GM21423 (cell line): ENCODE data around the gene YPEL1.
"Not testable (repeated sequence)": the region's sequence is repeated elsewhere in the genome, so short reads cannot be mapped to it uniquely, and the experiment has no call there.

Experiments
- ATAC-seq: cut with Tn5 transposase; IDR thresholded peaks from one replicate; pipeline ENCODE4 v1.9.1; 2021; ENCODE audit warnings: mild to moderate bottlenecking, moderate library complexity; ENCODE audit not compliant: unreplicated experiment

The YPEL1 gene

DNA sequence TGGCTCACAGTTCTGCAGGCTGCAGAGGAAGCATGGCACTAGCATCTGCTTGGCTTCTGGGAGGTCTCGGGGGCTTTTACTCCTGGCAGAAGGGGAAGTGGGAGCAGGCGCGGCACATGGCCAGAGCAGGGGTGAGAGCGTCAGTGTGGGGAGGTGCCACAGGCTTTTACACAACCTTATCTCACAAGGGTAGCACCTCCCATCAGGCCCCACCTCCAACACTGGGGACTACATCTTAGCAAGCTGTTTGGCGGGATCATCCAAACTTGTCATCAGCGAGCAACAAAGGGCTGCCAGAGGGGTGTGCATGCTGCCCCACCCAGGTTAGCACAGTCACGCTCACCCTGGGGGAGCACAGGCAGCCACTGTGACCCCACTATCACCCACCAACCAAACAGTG is 18.9 kb upstream of the YPEL1 start:
- no peak for ATAC-seq

DNA sequence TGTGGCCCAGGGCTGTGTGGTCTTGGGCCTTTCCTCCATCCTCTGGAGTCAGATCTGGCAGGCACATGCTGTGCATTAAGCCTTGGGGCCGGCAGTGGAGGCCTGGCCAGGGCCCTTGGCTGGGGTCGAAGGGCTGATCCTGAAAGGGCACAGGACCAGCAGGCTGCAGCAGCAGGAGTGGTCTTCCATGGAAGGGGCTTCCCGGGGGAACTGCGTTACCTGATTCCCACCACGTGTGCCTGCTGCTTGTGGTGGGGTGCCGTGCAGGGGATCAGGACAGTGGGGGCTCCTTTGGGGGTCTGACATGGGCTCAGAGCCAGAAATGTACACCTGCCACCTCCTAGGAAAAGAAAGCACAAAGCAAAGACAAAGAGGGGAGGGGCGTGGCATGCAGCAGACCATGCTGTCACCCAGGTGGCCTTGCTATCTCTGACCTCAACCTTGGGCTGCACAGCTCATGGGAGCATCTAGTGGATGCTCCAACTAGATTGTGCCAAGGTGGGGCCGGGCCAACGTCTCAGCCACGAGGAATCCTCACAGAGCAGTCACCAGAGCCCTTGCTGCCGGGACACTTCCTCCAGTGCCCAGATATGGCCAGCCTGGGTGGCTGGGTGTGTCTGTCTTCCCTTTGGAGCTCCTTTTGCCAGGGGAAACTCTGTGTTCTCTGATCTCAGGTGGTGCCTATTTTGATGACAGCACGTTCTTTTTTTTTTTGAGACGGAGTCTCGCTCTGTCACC is 17.9 kb upstream of the YPEL1 start:
- ATAC-seq = no peak

DNA sequence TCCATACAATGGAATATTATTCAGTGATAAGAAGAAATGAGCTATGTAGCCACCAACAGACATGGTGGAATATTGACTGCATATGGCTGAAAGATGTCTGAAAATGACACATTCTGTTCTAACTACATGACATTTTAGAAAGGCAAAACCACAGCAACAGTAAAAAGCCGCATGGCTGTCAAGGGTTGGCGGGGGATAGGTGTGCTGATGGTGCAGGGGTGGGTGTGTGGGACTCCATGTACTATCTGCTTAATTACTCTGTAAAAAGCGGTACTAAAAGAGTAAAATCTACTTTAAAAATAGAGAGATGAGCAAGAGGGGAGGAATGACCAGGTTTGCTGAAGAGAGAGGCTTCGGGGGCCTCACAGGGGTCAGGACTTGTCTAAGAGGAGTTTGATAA is 16.7 kb upstream of the YPEL1 start:
- ATAC-seq = no peak

DNA sequence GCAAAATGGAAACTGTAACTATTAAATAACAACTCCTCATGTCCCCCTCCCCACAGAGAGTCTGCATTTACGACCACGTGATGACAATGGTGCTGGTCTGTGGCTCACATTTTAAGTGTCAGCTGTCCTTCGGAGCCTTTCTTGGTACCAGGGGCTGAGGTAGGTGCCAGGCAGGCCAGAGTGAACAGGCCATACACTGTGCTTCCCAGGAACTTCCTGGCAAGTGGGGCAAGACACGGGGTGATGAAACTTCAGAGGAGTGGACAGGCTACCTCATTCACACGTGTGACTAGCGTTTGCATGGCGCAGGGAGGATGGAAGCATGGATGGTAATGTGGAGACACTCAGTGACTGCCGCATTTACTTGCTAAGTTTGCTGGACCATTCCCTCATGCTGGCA is 10.4 kb upstream of the YPEL1 start:
- ATAC-seq = no peak

DNA sequence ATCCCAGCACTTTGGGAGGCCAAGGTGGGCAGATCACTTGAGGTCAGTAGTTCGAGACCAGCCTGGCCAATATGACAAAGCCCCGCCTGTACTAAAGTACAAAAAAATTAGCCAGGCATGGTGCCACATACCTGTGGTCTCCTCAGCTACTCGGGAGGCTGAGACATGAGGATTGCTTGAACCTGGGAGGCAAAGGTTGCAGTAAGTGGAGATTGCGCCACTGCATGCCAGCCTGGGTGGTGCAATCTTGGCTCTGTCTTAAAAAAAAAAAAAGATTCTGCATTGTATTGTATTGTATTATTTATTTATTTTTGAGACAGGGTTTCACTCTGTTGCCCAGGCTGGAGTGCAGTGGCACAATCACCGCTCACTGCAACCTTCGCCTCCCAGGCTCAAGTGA is 9.3 kb upstream of the YPEL1 start:
- not testable (repeated sequence) for ATAC-seq

DNA sequence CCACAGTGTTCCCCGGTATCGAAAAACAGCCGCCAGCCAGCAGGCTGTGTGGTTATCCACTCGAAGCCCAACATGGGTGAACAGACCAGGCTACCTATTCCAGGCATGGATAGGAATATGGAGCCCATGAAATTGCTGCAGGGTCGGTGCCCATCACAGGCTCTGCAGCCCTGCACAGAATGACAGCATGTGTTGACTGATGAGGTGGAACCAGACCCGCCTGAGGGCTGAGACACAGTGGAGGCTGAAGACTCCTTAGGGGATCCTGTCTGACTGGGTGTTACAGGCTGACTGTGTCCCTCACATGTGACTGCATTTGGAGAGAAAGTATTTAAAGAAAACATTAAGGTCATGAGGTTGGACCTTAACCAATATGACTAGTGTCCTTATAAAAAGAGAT is 6.2 kb upstream of the YPEL1 start:
- ATAC-seq = no peak

DNA sequence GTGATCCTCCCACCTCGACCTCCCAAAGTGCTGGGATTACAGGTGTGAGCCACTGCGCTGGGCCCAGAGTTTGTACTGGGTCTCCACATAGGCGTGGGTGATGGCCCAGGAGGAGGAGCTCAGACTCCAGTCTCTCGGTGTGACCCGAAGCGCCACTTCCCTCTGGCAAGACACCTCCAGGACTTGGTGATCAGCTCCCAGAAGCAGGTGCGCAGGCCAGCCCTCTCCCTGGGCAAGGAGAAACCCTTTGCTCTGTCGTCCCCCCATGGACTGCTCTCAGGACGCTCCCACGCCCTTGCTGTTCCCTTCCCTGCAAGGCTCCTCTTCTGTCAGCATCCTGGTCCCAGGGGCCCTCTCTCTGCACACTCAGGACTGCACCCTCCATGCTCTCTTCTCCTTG is 5.5 kb upstream of the YPEL1 start:
- ATAC-seq = no peak

DNA sequence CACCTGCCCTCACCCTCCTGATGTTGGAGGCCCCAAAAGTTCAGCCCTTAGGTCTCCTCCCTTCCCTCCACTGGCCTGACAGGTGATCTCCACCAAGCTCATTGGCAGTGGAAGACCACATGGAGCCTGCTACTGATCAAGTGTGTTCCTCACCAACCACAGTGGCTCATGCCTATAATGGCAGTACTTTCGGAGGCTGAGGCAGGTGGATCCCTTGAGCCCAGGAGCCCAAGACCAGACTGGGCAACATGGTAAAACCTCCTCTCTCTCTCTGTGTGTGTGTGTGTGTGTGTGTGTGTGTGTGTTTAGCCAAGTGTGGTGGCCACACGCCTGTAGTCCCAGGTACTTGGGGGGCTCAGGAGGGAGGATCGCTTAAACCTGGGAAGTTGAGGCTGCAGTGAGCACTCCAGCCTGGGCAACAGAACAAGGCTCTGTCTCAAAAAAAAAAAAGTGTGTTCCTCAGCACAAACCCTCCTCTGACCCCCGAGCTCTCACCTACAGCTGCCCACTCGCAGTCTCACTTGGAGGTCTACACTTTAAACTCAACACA is 4.3 kb upstream of the YPEL1 start:
- no peak for ATAC-seq

DNA sequence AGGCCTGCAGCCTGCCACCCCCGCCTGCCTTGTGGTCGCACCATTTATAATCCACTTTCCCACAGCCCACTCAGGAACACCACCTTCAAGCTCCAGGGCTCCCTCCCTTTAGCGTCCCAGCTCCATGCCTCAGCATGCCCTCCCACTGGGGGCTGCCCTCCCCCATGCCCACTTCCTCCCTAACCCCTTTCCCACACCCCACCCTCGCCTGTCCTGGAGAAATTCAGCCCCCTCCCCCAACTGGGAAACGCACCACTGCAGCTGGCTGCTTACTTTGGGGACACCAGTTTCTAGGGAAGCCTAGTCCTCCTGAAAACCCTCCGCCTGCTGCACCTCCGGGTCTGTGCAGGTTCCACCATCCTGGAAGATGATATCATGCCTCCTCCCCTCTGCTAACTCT is 3.4 kb upstream of the YPEL1 start:
- ATAC-seq = no peak

DNA sequence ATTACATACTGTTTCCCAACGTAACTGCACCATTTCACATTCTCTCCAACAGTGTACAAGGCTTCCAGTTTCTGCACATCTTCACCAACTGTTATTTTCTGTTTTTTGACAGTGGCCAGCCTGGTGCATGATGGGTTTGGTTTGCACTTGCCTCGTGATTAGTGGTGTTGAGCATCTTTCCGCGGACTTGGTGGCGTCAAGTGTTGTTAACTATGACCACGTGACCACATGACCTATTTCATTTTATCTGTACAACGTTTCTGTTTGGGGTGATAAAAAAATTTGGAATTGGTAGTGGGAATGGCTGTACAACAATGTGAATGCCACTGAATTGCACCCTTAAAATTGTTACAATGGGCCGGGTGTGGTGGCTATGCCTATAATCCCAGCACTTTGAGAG is 2.5 kb upstream of the YPEL1 start:
- ATAC-seq = no peak

DNA sequence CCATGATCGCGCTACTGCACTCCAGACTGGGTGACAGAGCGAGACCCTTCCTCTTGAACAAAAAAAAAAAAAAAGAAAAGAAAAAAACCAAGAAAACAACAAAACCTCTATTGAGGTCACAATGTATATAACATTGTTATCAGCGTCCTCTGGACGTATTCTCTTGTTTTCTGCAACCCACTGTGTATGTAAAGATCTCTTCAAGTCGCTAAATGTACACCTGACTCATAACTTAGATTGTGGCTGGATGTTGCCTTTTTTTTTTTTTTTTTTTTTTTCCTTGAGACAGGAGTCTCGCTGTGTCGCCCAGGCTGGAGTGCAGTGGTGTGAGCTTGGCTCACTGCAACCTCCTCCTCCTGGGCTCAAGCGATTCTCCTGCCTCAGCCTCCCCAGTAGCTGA is 1.4 kb upstream of the YPEL1 start:
- ATAC-seq = no peak

DNA sequence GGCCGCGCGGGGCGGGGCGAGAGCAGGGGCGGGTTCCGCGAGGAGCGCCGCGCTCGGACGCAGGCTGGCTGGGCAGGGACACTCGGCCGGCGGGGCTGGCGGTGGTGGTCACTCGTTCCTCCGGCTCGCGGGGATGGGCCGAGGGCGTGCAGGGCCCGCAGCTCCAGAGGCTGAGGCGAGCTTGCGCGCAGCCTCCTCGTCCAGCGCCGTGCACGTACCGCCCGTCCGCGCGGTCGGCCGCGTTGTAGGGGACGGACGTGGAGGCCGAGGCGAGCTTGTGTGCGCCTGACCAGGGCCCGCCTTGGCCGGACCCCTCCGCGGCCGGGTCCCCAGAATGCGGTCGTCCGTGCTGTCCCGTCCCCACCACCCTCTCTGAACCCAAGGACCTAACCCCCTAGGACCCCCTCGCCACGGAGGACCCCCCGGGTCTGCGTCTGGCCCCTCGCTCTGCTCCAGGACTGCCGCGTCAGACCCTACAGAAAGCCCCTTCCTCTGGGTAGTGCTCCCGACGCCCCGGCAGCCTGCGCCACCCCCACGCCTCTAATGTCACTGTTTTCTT is 569 bp upstream of the YPEL1 start:
- no peak for ATAC-seq

DNA sequence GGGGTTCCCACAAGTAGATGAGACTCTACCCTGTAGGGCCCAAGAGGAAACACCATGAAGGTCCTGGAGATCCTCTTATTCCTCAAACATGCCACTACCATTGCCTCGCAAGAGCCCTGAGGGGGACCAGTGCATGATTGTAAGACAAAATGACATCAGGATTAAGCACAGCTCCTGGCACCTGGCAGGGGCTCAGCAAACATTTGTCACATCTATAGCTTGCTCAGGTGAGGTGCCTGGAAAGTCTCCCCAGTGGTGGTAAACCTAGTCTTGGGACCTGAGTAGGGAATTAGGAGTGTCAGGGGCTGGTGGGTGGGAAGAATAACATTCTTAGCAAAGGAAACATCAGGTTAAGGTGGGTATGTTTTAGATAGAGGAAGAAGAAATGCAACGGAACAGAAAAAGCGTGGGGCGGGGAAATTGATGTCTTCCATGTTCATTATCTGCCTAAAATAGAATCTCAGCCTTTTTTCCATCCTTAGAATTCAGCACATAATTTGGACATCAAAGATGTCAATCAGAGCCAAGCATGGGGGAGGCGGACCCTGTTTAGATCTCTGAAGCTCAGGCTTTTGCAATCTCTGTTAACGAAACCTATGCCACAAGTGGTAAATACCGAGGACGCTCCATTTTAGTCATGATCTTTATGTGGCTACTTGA is 924 bp downstream of the YPEL1 start:
- no peak for ATAC-seq

DNA sequence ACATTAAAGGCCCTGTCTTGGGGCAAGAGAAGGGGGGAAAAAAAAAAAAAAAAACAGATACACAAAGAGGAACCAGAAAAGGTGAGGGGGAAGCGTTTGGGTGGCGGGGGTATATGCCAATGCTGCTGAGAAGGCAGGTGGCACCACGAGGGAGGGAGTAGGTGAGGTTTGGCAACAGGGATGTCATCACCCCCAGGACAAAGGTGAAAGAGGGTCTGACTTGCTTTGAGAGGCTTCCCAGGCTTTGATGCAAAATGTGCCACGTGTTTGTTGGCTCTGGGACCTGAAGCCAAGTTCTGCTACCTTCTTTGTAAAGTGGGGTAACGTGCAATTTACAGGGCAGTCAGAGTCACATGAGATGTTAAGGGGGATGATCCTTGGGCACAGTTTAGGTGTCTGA is 4.1 kb downstream of the YPEL1 start:
- ATAC-seq = no peak

DNA sequence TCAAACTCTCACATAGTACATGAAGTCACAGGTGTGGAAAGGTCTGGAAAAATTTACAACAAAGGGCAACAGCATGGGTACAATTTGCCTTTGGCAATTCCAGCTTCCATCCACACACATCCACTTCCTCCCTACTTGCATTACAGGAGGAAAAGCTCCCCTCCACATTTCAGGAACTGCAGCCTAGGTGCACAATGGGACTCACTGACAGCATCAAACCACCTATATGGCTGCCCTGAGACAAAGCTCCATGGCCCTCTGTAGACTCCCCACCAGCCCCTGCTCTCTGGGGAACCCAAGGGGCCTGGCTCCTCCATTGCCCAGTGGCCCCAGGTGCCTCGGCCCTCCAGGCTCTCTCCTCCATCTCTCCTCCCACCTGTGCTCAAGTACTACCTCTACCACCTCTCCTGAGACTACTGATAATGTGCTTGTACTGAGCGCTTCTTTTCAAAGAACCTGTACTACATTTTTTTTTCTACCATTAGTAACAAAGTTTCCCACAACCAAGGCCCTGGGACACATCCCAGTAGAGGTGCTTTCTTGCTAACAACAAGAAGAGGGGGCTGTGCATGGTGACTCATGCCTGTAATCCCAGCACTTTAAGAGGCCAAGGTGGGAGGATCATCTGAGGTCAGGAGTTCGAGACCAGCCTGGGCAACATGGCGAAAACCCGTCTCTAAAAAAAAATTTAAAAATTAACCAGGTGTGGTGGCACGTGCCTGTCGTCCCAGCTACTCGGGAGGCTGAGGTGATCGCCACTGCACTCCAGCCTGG is 4.9 kb downstream of the YPEL1 start:
- ATAC-seq = no peak

DNA sequence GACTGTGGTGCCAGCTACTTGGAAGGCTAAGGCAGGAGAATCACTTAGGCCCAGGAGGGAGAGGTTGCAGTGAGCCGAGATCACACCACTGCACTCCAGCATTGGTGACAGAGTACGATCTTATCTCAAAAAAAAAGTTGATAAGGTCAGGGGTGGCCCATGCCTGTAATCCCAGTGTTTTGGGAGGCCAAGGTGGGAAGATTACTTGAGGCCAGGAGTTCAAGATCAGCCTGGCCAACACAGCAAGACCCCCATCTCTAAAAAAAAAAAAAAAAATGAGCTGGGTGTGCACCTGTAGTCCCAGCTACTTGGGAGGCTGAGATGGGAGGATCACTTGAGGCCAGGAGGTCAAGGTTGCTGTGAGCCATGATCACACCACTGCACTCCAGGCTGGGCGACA is 6.4 kb downstream of the YPEL1 start:
- not testable (repeated sequence) for ATAC-seq

DNA sequence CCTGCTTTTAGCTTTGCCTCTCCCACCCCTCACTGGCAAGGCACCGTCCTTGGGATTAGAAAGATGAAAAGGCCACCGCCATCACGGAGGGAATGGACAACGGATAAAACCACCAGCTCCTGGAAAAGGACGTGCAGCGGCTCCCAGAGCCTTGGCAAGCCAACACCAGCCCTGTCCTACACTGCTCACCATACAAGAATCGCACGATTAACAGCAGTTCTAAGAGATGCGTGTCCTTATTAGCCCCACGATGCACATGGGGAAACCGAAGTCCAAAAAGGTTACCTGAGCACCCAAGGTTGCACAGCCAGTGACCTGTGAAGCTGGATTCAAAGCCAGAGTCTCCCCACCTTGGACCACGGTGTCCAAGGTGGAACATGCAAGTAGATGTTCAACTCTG is 7.3 kb downstream of the YPEL1 start:
- no peak for ATAC-seq

DNA sequence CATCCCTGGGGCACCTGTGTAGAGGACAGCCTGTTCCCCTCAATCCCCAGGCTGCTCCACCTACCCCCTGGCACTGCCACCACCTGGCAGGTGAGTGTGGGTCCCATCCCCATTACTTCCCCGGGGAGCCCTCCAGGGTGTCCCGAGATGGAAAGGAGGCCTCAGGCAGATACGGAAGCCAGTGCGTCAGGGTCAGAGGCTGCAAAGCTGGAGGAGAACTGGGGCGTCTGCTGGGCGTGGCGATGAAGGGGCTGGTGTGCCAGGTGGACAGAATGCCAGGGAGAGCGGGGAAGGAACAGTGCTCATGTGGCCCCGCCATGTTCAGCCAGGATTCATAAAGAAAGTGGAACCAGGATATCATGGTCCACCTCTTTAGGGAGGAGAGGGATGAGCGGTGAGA is 7.8 kb downstream of the YPEL1 start:
- ATAC-seq = no peak

DNA sequence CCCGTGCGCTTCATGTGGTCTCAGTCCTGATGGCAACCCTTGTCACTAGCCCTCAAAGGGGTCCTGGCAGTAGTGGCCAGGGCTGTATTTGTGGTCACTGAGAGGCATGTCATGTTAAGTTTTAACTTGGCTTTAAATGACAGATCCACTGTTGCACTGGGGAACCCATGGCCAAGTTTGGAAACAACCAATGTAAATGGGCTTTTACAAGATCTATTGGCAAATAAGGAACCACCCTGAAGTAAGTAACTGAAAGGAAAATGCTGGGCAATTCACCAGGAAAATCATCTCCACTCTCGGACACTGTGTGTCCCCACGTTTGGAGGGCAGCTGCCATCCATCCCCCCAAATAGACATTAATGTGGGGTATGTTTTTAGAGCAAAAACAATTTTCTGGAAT is 8.4 kb downstream of the YPEL1 start:
- no peak for ATAC-seq

DNA sequence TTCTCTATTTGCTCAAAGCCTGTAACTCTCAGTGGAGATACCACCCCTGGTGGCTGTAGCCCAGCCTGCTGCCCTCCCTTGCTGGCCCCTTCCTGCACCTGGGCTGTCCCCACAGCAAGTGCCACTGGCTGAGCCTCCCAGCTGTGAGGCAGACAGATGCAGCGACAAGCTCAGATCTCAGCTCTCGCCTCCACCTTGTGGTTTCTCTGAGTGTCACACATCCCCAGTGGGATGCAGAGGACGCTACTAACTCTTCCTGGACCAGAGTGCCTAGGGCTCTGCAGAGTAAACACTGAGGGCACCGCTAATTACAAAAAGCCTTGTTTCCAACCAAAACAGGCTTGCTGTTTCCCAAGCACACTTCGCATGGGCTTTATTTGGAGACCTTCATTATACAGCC is 8.9 kb downstream of the YPEL1 start:
- no peak for ATAC-seq

DNA sequence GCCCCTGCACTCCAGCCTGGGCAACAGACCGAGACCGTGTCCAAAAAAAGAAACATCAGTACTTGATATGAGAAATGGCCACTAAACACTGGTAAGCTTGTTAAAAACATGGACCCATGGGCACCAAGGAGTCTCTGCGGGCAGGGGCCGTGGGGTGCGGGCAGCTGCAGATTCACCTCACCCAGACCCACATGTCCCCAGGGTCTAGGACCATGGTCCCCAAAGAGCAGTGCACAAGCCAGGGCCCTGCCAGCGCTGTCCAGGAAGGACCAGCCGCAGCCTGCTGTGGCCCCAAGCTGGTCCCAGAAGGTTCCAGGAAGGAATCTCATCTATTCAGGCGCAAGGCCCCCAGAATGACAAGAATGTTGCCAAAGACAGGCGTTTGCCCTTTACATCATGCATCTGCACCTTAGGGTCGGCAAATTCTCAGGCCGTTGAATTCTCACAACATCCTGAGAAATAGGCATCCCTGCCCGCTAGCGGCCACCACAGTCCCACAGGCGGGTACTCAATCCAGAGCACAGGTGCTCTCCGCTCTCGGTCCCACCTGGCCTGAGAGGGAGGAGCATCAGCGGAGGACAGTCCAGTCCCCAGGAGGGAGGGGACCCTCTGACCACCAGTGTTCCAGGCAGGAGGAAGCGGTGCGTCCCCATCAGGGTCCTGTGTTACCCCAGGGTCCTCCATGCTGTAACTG is 9.5 kb downstream of the YPEL1 start:
- no peak for ATAC-seq
